ENCODE results near the gene PGM1.

DNA sequence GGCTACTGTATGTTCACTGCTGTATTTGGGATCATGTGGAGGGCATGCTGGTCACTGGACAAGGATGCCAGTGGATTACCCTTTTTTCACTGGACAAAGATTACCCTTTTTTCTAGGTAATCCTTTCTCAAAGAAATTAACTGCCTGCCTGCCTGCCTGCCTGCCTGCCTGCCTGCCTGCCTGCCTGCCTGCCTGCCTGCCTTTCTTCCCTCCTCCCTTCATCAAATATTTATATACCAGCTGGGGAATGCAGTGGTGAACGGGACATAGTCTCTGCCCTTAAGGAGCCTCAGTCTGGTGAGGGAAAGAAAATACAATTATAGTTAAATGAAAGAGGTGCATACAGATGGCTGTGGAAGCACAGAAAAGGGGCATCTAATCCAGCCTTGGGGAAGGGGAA lies 85.0 kb downstream of the PGM1 start:
- TF ChIP-seq, protein P1, sequence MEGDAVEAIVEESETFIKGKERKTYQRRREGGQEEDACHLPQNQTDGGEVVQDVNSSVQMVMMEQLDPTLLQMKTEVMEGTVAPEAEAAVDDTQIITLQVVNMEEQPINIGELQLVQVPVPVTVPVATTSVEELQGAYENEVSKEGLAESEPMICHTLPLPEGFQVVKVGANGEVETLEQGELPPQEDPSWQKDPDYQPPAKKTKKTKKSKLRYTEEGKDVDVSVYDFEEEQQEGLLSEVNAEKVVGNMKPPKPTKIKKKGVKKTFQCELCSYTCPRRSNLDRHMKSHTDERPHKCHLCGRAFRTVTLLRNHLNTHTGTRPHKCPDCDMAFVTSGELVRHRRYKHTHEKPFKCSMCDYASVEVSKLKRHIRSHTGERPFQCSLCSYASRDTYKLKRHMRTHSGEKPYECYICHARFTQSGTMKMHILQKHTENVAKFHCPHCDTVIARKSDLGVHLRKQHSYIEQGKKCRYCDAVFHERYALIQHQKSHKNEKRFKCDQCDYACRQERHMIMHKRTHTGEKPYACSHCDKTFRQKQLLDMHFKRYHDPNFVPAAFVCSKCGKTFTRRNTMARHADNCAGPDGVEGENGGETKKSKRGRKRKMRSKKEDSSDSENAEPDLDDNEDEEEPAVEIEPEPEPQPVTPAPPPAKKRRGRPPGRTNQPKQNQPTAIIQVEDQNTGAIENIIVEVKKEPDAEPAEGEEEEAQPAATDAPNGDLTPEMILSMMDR (IDR thresholded peaks at IDR 0.05), result no peak
- TF ChIP-seq EP300 (IDR thresholded peaks at IDR 0.05), result no peak
- TF ChIP-seq POLR2A (IDR thresholded peaks at IDR 0.05), result no peak
